ELF-1 (cell line): ENCODE measurements around the gene TRAPPC8.
"Not testable (repeated sequence)": the region's sequence is repeated elsewhere in the genome, so short reads cannot be mapped to it uniquely, and the experiment has no call there.

Source experiments
- DNase-seq: peaks from one replicate; pipeline ENCODE4 v3.0.0-alpha.2; 2016; ENCODE audit warnings: low read depth, low spot score

The TRAPPC8 gene

GRCh38 chr18:31942999-31943877 lies at the start of gene TRAPPC8:
Gene TRAPPC8, minus strand, starts transcription at chr18:31943128. Its CDS starts 364 bp downstream, at chr18:31942764.
- DNase-seq: peak; percentile 98

DNA sequence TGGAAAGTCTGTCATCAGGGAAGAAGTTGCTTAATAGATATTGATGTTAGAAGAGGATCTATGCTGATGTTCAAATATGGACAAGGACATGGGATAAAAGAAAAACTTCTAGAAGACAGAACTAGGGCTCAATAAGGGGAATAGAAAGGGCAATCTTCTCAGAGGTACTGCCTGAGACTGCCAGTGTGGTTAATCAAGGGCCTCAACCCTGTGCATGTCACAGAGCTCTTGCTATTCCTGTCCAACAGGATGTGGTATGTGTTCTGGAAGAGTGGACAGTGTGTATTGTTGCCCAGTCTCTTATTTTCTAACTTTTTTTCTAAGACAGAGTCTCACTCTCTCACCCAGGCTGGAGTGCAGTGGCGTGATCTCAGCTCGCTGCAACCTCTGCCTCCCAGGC lies 47.9 kb upstream of the TRAPPC8 start:
- no peak for DNase-seq

GRCh38 chr18:31983976-31984375 lies 41.0 kb upstream of the TRAPPC8 start:
- DNase-seq: no peak

DNA sequence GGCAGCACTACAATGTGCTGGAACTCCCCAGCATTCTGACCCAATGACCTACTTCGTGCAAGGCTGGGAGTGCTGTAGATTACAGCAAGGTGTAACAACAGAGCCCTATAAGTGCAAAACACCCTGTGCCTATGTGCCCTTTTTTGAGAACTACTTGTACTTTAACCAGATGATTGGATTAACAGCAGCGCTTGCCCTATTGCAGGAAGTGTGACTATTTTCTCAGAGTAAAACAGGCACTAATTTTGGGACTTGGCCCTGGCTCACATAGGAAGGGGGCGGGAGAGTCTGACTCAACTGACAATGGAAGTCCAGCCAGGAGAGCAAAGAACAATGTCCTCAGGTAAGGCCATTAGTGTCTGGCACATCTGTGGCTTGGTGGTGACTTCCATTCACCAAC lies 40.1 kb upstream of the TRAPPC8 start:
- no peak for DNase-seq

- no peak for DNase-seq
Observed at GRCh38 chr18:31980863-31981262, 37.9 kb upstream of the TRAPPC8 start.

DNA sequence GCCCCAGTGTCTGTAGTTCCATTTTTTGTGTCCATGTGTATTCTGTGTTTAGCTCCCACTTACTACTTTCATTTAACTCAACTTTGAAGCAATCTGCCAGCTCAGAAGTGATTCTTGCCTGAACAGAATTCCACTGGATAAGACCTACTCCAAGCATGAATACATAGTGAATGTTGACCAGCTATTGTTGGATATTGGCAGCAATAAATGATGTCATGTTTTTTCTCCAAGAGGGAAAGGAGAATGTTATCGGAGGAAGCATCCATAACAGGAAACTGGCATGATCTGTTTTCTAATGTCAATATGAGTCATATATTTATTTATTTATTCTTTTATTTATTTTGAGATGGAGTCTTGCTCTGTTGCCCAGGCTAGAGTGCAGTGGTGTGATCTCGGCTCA lies 36.8 kb upstream of the TRAPPC8 start:
- DNase-seq: no peak

GRCh38 chr18:31978616-31979015 lies 35.7 kb upstream of the TRAPPC8 start:
- DNase-seq: no peak

- peak; percentile 43 for DNase-seq
Observed at GRCh38 chr18:31977270-31977872, 34.4 kb upstream of the TRAPPC8 start.

- DNase-seq: no peak
Observed at GRCh38 chr18:31976242-31976641, 33.3 kb upstream of the TRAPPC8 start.

GRCh38 chr18:31973929-31974546 lies 31.1 kb upstream of the TRAPPC8 start:
- no peak for DNase-seq

GRCh38 chr18:31970617-31971016 lies 27.7 kb upstream of the TRAPPC8 start:
- no peak for DNase-seq

DNA sequence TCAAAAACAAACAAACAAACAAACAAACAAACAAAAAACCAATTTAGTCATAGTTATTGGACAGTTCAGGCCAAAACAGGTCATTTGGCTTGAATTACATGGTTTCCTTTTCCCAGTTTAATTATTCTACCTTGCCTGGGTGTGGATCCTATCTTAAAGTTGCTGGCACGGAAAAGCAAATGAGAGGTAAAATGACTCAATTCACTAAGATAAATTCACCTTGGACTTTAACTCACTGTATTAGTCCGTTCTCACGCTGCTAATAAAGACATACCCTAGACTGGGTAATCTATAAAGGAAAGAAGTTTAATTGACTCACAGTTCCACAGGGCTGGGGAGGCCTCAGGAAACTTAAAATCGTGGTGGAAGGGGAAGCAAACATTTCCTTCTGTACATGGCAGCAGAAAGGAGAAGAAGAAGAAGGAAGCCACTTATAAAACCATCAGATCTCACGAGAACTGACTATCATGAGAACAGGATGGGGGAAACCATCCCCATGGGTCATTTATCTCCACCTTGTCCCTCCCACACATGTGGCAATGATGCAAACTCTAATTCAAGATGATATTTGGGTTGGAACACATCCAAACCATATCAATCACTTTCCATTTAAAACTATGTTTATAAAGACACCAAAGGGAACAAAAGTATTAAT lies 22.5 kb upstream of the TRAPPC8 start:
- no peak for DNase-seq

DNA sequence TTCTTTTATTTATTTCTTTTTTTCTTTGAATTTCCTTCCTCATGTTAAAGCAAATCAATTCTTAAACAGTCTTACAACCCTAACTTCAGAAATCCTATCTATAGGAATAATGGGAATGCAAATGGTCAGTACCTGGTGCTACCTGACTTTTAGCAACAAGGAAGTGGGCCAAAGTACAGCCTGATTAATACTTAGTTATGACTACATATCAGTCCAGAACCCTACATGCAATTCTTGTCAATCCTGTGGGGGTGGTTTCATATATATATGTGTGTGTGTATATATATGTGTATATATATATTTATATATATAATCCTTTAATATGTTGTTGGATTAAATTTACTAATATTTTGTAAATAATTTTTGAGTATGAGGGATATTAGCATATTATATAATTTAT lies 14.8 kb upstream of the TRAPPC8 start:
- DNase-seq: no peak

DNA sequence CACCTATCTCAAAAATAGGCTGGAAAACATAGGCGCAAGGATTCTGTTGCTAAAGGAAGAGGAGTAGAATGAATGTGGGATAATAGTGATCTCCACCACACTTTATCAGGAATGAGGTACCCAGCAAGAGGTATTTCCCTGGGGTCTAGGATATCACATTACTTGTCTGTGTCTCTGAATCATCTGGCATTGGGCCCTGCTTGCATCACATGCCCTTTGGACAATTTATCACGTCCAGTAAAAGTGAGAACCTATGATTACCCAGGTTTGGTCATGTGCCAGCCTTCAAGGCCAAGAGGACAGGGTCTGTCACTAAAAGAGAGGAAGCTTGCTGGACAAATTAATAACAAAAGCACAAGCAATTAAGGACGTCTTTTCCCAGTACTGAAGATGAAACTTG lies 11.4 kb upstream of the TRAPPC8 start:
- no peak for DNase-seq

DNA sequence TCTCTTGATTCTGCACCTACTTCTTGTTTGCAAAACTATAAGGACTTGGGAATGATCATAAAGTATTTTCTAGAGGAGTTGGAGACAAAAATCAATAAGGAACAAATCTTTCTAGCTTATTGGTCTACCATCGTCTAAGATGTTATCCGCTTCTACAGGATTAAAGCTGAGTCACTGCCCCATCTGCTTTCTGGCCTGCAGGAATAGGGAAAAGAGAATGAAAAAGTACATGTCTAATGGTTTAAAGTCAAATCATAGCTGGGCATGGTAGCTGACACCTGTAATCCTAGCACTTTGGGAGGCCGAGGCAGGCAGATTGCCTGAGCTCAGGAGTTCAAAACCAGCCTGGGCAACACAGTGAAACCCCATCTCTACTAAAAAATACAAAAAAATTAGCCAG lies 10.8 kb upstream of the TRAPPC8 start:
- not testable (repeated sequence) for DNase-seq

GRCh38 chr18:31952223-31952622 lies 9.3 kb upstream of the TRAPPC8 start:
- no peak for DNase-seq

DNA sequence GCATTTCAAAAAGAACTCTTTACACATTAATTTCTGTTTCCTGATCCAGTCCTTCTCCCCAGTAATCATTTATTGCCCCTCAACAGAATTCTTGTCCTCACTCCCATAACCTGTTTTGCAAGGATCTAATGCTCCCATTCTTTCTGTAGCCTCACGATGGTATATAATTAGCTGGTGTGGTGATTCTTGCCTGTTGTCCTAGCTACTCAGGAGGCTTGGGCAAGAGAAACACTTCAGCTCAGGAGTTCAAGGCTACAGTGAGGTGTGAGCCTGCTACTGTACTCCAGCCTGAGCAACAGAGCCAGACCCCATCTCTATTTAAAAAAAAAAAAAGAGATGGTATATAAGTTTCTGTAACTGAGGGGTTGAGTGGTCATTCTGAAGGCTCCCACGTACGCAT lies 7.7 kb upstream of the TRAPPC8 start:
- peak; percentile 34 for DNase-seq

GRCh38 chr18:31948349-31948748 lies 5.4 kb upstream of the TRAPPC8 start:
- not testable (repeated sequence) for DNase-seq

- peak; percentile 26 for DNase-seq
Observed at GRCh38 chr18:31946305-31947046, 3.5 kb upstream of the TRAPPC8 start.

- no peak for DNase-seq
Observed at GRCh38 chr18:31943878-31944816, 1.2 kb upstream of the TRAPPC8 start.
